ACC112 (cell line): ENCODE results near the gene NTSR1.

Source experiments
- H2AFZ ChIP-seq: fragments of 200-600 bp; sonication (generic); one replicate; pipeline ENCODE4 v1.6.0; 2017; ENCODE audit warnings: antibody characterized with exemption, low read length; ENCODE audit not compliant: unreplicated experiment
- H3K27ac ChIP-seq: fragments of 200-600 bp; sonication (generic); 2 replicates; pipeline ENCODE4 v1.5.1; 2014; ENCODE audit warnings: low read depth, mild to moderate bottlenecking, antibody characterized with exemption, low read length, moderate library complexity
- H3K27me3 ChIP-seq: fragments of 200-600 bp; sonication (generic); 2 replicates; pipeline ENCODE4 v1.6.1; 2014; ENCODE audit warnings: mild to moderate bottlenecking, antibody characterized with exemption, low read length, moderate library complexity, mixed read lengths; ENCODE audit not compliant: insufficient read depth
- H3K36me3 ChIP-seq: fragments of 200-600 bp; sonication (generic); 2 replicates; pipeline ENCODE4 v1.6.1; 2016; ENCODE audit warnings: mild to moderate bottlenecking, antibody characterized with exemption, low read length, moderate library complexity, mixed read lengths; ENCODE audit not compliant: insufficient read depth
- H3K4me1 ChIP-seq: fragments of 200-600 bp; sonication (generic); one replicate; pipeline ENCODE4 v1.6.1; 2016; ENCODE audit warnings: low read length, mixed read lengths; ENCODE audit not compliant: insufficient read depth, unreplicated experiment, control insufficient read depth
- H3K4me3 ChIP-seq: fragments of 200-600 bp; sonication (generic); 2 replicates; pipeline ENCODE4 v1.5.1; 2014; ENCODE audit warnings: mild to moderate bottlenecking, low read depth, low read length
- H3K79me2 ChIP-seq: fragments of 200-600 bp; sonication (generic); one replicate; pipeline ENCODE4 v1.6.0; 2016; ENCODE audit warnings: low read length; ENCODE audit not compliant: control insufficient read depth, unreplicated experiment, insufficient read depth

The NTSR1 gene

DNA sequence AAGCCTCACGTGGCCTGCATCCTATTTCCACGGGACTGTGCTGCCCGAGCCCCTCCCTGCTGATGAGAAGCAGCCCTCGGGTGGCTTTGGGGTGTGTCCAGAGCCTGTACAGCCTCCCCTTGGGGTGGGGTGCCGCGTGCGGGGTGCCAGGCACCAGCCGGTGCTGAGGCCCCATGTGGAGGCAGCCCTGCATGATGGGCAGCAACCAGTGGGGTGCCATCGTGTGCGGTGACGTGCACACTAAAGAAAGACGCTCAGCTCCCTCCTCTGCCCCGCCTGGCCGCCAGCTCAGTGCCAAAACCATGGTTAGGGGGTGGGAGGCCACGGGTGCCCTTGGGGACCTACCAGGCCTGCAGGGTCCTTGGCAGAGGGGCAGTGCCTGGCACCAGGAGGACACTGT, 26.2 kb downstream of the NTSR1 start:
- H3K79me2 ChIP-seq = no peaks in the 10 kb centered on the region
- peaks cover 8% of the 10 kb centered on the region for H3K4me1 ChIP-seq
- no peak overlapping the region for H2AFZ ChIP-seq
- no peak overlapping the region for H3K27ac ChIP-seq
- H3K27me3 ChIP-seq = peaks cover 29% of the 10 kb centered on the region
- H3K4me3 ChIP-seq = no peak overlapping the region
- H3K36me3 ChIP-seq = no peaks in the 10 kb centered on the region

DNA sequence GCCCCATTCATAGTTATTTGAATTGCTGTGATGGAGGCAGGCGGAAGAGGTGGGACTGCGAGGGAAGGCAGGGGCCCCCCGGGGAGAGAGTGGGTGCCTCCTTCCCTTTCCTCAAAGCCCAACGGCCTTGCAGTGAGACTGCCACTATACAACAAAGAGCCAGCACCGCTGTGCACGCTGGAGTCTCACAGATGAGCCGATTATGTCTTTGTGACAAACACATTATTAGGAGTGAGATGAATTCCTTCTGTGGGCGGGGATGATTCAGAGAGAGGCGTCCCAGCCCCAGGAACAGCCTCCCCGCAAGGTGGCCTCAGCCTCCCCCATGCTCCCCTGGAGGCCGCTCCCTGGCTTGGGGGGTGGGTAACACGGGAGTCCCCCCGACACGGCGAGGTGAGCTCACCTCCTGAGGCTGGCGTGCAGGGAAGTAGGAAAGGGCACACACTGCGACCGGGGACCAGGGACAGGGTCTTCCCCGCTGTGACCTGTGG, 26.7 kb downstream of the NTSR1 start:
- no peak overlapping the region for H3K27ac ChIP-seq
- H3K4me1 ChIP-seq = peaks cover 10% of the 10 kb centered on the region
- no peaks in the 10 kb centered on the region for H3K36me3 ChIP-seq
- H2AFZ ChIP-seq = no peak overlapping the region
- H3K27me3 ChIP-seq = peaks cover 24% of the 10 kb centered on the region
- H3K4me3 ChIP-seq = no peak overlapping the region
- no peaks in the 10 kb centered on the region for H3K79me2 ChIP-seq

DNA sequence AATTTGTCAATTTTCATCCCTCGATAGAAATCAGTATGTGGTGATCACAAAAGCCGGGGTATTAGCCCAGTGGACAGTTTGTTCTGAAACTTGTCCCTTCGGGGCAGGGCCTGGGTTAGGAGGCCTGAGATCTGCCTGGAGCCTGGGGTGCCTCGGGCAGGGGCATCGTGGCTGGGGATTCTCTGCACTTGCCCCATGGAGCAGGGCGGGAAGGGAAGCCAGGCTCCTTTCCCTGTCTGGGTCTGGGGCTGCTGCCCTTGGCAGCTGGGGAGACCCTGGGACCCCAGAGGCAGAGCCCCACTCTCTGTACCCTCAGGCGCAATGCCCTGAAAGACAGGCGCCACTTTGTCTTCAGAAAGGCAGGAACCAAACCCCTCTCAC, 27.4 kb downstream of the NTSR1 start:
- peaks cover 19% of the 10 kb centered on the region for H3K27me3 ChIP-seq
- H3K36me3 ChIP-seq = no peaks in the 10 kb centered on the region
- H3K79me2 ChIP-seq = no peaks in the 10 kb centered on the region
- H3K4me3 ChIP-seq = no peak overlapping the region
- no peak overlapping the region for H2AFZ ChIP-seq
- peaks cover 16% of the 10 kb centered on the region for H3K4me1 ChIP-seq
- H3K27ac ChIP-seq = no peak overlapping the region

DNA sequence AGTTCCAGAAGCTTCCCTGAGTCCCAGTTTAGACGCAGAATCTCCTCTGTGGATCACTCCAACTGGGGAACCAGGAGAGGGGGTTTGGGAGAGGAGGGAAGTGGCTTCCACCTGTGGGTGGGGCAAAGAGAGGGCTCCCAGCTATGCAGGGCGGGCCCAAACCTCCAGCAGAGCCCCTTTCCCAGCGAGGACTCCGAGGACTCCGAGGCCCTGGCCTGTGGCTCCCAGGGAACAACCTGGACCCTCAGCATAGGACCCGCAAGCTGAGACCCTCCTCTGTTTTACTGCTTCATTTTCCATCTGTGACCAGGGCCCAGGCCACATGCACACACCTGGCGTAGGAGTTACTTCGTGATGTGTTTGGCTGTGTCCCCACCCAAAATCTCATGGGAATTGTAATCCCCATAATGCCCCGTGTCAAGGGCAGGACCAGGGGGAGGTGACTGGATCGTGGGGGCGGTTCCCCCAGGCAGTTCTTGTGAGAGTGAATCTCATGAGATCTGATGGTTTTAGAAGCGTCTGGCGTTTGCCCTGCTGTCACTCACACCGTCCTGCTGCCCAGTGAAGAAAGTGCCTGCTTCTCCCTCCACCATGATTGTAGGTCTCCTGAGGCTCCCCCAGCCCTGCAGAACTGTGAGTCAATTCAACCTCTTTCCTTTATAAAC, 27.9 kb downstream of the NTSR1 start:
- Histone ChIP-seq H3K4me3 (no peak overlapping the region), H3K27me3 (peaks cover 19% of the 10 kb centered on the region), H3K36me3 (no peaks in the 10 kb centered on the region), H3K4me1 (peaks cover 22% of the 10 kb centered on the region), H3K79me2 (no peaks in the 10 kb centered on the region), H2AFZ (no peak overlapping the region), H3K27ac (no peak overlapping the region)

DNA sequence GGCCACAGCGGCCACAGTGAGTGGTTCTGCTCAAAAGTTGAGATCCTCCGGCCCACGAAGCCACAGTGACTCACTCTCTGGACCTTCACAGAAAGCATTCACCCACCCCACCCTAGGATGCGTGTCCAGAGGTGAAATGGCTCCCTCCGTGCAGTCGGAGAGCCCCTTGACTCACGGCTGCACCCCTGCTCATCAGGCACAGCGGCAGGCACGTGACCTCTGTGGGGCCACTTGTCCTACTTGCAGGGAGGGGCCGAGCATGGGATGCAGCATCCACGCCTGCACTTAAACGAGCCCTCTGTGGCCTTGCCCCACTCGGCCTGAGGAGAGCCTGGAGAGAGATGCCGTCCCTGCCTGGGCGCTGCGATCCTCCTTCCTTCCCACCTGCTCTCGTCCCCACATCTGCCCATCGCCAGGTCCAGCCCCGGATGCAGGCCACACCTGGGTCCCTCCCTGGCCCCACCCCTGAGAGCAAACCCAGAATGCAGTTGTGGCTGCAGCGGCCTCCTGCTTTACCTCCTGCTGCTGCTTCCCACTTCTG, 28.7 kb downstream of the NTSR1 start:
- no peaks in the 10 kb centered on the region for H3K79me2 ChIP-seq
- H3K4me1 ChIP-seq = peaks cover 22% of the 10 kb centered on the region
- H3K36me3 ChIP-seq = no peaks in the 10 kb centered on the region
- H3K27me3 ChIP-seq = peaks cover 16% of the 10 kb centered on the region
- no peak overlapping the region for H3K27ac ChIP-seq
- no peak overlapping the region for H2AFZ ChIP-seq
- H3K4me3 ChIP-seq = no peak overlapping the region

DNA sequence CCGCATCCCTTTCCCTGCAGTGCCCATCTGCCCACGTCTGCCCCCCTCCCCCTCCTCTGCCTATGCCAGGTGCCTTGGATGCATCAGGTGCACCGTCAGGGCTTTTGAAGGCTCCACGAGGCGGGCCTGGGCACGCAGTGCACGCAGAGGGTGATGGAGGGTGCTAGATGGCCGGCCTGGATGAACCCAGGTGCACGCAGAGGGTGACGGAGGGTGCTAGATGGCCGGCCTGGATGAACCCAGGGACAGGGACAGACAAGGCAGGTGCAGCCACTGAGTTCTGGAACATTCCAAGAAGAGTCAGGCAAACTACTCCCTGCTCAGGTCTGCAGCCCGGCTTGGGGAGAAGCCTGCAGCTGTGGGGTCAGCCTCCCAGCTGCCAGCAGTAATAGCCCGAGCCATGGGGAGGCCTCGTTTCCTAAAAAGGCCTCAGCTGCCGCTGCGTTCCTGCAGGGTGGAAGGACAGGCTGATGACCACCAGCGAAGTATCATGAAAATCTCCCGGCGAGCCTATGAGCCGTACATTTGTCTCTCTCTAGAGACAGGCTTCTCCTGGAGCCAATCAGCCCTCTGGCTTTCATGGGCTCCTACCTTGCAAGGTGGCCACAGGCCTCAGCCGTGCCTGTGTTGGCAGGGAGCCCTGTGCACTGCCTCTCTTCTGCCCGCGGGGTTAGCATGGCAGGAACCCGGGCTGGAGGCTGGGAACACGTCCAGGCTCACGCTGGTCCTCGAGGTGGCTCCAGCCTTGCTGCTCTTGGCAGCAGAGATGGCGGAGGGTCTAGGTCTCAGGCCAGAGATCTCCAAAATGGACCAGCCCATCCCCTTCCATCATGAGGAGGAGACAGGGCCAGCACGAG, 29.6 kb downstream of the NTSR1 start:
- Histone ChIP-seq H3K27ac (no peak overlapping the region), H3K79me2 (no peaks in the 10 kb centered on the region), H3K36me3 (no peaks in the 10 kb centered on the region), H3K4me1 (peaks cover 22% of the 10 kb centered on the region), H2AFZ (no peak overlapping the region), H3K4me3 (no peak overlapping the region), H3K27me3 (peaks cover 7% of the 10 kb centered on the region)

DNA sequence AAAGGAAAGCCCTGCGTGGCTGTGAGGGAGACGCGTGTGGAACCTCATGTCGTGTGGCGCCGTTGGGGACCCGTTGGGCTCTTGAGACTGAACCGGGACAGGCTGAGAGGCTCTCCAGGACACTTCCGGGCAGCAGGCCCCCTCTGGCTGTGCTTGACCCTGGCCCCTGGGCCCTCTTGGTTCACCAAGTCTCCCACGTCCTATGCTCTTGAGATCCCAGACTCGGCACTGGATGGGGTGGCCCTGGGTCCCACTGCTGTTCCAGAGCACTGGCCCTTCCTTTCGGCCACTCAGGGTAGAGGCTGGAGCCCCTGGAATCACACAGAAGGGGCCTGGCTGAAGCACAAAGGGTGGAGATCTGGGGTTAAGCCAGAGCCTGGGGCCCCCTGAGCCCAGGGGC, 30.4 kb downstream of the NTSR1 start:
- H3K79me2 ChIP-seq = no peaks in the 10 kb centered on the region
- H3K4me3 ChIP-seq = no peak overlapping the region
- no peaks in the 10 kb centered on the region for H3K27me3 ChIP-seq
- peaks cover 22% of the 10 kb centered on the region for H3K4me1 ChIP-seq
- no peak overlapping the region for H2AFZ ChIP-seq
- H3K27ac ChIP-seq = no peak overlapping the region
- no peaks in the 10 kb centered on the region for H3K36me3 ChIP-seq

DNA sequence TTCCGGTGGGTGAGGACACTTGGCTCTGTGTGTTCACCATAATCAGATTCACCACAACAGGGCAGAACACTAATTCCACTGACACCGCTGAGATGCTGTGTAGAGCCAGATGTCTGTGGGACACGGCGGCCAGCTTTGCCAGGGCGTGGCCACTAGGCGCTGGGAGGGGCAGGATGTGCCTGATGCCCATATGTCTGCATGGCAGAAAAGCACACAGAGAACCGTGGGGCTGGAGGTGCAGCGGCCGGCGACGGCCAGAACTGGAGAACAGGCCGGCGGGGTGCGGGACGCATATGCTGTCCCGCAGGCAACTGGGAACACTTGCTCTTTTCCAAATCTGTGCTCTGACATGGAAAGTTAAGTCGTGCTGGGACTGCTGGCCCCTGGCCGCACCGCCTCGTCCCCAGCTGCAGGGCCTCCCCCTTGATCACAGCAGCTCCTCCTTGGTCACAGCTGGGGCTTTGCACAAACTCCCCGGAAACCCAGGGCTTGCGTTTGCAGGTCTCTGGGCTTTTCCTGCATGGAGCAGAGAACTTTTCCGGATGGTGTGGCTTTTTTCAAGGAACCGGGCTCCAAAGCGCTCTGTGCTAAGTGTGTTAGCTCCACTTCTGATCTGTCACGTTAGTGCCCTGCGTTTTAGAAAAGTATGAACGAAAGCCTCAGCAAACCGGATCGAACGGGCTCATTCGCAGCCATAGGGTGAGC, 31.1 kb downstream of the NTSR1 start:
- Histone ChIP-seq H3K4me1 (peaks cover 22% of the 10 kb centered on the region), H3K27ac (peak overlapping the region; percentile 66; the same call in 1 of the 2 replicates), H3K79me2 (no peaks in the 10 kb centered on the region), H2AFZ (peak overlapping the region; percentile 71), H3K4me3 (peak overlapping the region; percentile 58), H3K27me3 (no peaks in the 10 kb centered on the region), H3K36me3 (no peaks in the 10 kb centered on the region)

DNA sequence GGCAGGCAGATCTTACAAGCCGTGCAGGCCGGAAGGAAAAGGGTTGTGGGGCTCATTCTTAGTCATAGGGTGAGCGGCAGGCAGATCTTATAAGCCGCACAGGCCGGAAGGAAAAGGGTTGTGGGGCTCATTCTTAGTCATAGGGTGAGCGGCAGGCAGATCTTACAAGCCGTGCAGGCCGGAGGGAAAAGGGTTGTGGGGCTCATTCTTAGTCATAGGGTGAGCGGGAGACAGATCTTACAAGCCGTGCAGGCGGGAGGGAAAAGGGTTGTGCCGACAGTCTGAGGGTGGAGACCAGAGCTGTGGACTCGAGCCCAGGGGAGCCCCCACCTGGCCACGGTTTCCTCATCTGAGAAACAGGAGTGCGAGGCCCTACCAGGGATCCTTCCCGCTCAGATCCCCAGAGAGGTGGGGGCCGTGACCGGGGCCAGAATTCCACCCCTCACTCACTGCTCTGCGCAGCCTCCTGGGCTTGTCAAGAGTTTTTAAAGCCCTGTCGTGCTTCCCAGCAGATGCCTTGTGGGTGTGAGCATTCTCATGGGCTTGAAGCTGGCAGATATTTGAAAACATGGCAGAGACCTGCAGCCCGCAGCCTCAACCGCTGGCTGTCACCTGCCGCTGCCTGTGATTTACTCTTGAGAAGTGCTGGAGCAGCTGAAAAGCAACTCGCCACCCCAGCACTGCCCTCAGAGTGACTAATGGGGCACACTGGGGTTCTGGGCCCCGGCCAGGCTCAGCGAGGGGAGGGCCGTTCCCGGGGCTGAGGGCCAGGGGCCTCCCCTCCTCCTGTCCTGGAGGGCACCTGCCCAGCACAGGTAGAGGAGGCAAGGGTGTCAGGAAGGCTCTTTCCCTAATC, 31.9 kb downstream of the NTSR1 start:
- H3K27ac ChIP-seq = peak overlapping the region; percentile 66; the same call in 1 of the 2 replicates
- H3K36me3 ChIP-seq = no peaks in the 10 kb centered on the region
- peak overlapping the region; percentile 58 for H3K4me3 ChIP-seq
- H2AFZ ChIP-seq = no peak overlapping the region
- no peaks in the 10 kb centered on the region for H3K79me2 ChIP-seq
- no peaks in the 10 kb centered on the region for H3K27me3 ChIP-seq
- peaks cover 22% of the 10 kb centered on the region for H3K4me1 ChIP-seq
